ENCODE data around the gene OR1J2.
"Not testable (repeated sequence)": the region's sequence is repeated elsewhere in the genome, so short reads cannot be mapped to it uniquely, and the experiment has no call there.

Gene OR1J2

GRCh38 chr9:122537066-122537465, 26.5 kb downstream of the OR1J2 start:
- H3K4me3 ChIP-seq (ENCODE audit: low read length) = not testable (repeated sequence)

GRCh38 chr9:122538757-122539156, 28.2 kb downstream of the OR1J2 start:
- no peak for DNase-seq (ENCODE audit: low read depth, low spot score)

More at GRCh38 chr9:122537066-122537465, 26.5 kb downstream of the OR1J2 start:
- not testable (repeated sequence) for DNase-seq (ENCODE audit: low read depth, low spot score)

GRCh38 chr9:122546196-122546595, 35.6 kb downstream of the OR1J2 start:
- DNase-seq (ENCODE audit: low read depth, low spot score) = no peak

More at GRCh38 chr9:122538757-122539156, 28.2 kb downstream of the OR1J2 start:
- no peak overlapping the region for H3K4me3 ChIP-seq (ENCODE audit: low read length)

GRCh38 chr9:122551371-122551770, 40.8 kb downstream of the OR1J2 start:
- DNase-seq (ENCODE audit: low read depth, low spot score) = no peak

More at GRCh38 chr9:122546196-122546595, 35.6 kb downstream of the OR1J2 start:
- H3K4me3 ChIP-seq (ENCODE audit: low read length) = no peak overlapping the region

GRCh38 chr9:122552812-122553211, 42.2 kb downstream of the OR1J2 start, which contains the start of gene OR1N2:
Gene OR1N2 (plus strand): TSS chr9:122553112. CDS start chr9:122553212, 100 bp downstream.
- DNase-seq (ENCODE audit: low read depth, low spot score) = no peak
- no peak within 1 kb of the TSS for H3K4me3 ChIP-seq (ENCODE audit: low read length)

More at GRCh38 chr9:122551371-122551770, 40.8 kb downstream of the OR1J2 start:
- H3K4me3 ChIP-seq (ENCODE audit: low read length) = no peak overlapping the region

All from Jurkat, Clone E6-1 (cell line).